Skin of body (tissue), 2 donors: ENCODE measurements around the gene SPOP. TPM values are rescaled to one million over a fixed set of nuclear protein-coding genes. Genes with fewer than 3 reads are reported as not detected.
"Not testable (repeated sequence)": the region's sequence is repeated elsewhere in the genome, so short reads cannot be mapped to it uniquely, and the experiment has no call there.

Experiments used
- DNase-seq: peaks from one replicate; lab custom pipeline; 2025; lab: John Stamatoyannopoulos, UW
- total RNA-seq: library from RNA; depleted of rRNA; stranded (reverse); fragments of >200 nt; gene quantifications from one replicate; pipeline ENCODE4 v1.2.3, GENCODE V29; 2014

Gene SPOP
- total RNA-seq, 1 donor from 2014 or later = 77.3 TPM

DNA sequence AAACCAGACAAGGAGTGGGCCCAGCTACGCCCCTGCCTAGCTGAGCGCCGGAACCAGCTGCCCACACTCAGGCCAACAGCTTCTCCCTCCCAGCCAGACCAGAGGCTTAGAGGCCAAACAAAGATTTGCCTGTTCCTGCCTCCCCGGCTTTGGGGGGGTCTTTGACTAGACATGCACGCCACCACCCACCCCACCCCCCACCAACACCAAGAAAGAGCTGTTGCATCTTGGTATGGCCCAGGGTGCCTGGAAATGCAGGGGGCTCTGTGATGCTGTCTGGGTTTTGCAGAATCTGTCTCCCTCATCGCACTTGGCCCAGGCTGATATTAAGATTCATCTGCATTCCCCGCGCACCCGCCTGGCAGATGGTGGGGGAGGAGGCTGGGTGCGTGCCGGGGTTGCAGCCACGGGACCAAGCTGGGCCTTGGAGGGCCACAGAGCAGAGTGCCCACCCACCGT, 103.5 kb downstream of the SPOP start:
- DNase-seq = no peak

DNA sequence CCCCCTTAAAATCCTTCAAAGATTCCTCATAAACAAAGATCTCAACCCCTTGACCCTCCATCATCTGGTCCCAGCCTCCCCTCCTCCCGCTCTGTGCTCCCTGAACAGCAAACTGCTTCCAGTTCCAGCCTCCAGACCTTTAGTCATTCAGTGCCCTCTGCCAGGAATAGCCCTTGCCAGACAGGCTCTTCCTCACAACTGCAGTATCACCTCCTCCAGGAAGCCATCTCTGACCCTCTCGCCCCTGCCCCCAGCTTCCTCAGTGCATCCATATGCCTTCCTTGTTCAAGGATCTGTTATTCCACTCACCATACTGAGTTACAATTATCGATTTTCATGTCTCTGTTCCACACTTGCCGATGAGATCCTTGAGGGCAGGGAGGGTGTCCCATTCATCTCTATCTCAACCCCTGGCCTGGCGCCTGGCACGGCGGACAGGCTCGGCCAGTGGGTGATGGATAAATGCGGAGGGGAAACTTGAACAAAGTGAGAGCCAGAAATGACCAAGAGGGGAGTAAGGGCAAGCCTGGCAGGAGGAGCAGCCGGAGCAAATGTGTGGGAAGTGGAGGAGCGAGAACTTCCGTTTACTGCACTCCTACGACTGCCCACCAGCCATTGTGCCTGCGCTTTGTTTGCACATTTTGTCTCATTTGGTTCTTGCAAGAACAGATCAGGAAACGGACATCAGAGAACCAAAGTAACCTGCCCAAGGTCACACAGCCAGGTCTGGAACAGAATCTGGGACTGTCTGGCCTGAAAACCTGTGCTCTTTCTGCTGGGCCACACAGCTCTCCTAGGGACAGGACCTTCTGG, 104.2 kb downstream of the SPOP start:
- no peak for DNase-seq

GRCh38 chr17:49572806-49573420, 105.0 kb downstream of the SPOP start:
- DNase-seq = no peak

DNA sequence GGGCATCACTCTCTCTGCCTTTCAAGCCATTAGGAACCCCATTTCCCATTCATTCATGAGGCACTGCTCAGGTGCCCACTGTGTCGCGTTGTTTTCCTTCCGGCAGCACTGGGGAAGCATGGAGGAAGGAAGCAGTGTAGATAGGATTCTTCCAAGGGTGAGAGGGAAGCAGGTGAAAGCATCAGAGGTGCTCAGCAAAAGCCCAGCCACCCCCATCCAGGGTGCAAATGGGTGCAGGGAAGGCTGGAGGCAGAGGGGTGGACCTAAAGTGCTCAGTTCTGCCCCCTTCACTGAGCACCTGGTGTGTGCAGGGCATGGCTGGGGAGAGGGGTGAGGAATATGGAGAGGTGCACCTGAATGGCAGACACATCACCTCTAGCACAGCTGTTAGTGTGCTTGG, 105.7 kb downstream of the SPOP start:
- DNase-seq = no peak

GRCh38 chr17:49571764-49572163, 106.1 kb downstream of the SPOP start:
- DNase-seq = no peak

DNA sequence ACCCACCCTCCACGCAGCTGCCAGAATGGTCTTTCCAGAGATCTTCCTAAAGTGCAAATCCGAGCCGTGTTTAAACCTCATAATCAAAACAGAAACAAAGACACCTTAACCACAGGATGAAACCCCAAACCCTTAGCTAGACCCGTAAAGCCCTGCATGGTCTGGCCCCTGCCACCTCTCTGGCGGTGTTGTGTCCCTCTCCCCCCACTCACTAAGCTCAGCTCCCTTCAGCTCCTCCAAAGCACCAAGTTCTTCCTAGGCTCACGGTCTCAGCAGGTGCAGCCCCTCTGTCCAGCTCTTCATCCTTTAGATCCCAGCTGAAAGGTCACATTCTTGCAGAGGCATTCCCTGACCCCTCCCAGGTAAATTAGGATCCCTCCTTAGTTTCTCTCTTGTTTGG, 106.6 kb downstream of the SPOP start:
- no peak for DNase-seq

GRCh38 chr17:49570540-49571242, 107.2 kb downstream of the SPOP start:
- no peak for DNase-seq

DNA sequence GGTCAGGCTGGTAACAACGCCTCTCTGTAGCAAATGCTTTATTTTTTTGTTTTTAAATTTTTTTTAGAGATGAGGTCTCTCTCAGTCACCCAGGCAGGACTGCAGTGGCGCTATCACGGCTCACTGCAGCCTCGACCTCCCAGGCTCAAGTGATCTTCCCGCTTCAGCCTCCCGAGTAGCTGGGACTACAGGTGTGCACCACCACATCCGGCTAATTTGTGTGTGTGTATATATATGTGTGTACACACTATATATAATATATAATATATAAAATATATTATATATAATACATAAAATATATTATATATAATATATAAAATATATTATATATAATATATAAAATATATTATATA, 109.2 kb downstream of the SPOP start:
- not testable (repeated sequence) for DNase-seq

- DNase-seq = peak; percentile 30
Observed at GRCh38 chr17:49567871-49568694, 109.8 kb downstream of the SPOP start.

DNA sequence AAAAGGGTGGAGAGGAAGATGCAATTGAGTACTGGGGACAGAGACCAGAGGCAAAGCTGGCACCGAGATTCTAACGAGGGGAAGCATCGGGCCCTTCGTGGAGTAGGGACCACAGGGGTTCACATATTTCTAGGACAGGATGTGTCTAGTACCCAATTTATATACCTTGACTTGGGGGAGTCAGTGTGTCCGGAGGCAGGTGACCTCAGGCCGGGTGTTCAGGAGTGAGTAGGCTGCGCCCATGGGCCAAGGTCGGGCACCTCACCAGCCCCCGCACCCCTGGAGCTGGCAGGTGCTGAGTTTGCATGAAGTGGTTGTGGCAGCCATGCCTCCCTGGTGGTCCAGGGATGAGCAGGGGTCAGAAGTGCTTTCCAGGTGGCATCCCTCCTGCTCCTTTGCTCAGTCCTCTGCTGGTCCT, 110.8 kb downstream of the SPOP start:
- DNase-seq = no peak

DNA sequence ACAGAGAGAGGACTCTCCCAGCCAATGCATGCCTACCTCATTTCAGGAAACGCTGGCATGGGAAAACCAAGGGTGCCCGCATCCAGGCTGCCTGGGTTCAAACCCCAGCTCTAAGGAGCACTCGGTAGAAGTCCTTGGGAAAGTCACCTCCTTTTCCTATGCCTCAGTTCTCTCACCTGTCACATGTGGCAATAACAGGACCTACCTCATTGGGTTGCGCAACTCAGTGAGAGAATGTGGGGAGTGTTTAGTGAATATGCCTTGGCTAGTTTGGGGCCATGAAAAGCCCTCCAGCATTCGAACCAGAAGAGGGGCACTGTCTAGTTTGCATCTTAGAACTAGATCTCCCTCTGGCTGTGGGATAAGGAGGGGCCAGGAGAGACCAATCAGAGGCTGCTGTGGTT, 111.2 kb downstream of the SPOP start:
- no peak for DNase-seq

DNA sequence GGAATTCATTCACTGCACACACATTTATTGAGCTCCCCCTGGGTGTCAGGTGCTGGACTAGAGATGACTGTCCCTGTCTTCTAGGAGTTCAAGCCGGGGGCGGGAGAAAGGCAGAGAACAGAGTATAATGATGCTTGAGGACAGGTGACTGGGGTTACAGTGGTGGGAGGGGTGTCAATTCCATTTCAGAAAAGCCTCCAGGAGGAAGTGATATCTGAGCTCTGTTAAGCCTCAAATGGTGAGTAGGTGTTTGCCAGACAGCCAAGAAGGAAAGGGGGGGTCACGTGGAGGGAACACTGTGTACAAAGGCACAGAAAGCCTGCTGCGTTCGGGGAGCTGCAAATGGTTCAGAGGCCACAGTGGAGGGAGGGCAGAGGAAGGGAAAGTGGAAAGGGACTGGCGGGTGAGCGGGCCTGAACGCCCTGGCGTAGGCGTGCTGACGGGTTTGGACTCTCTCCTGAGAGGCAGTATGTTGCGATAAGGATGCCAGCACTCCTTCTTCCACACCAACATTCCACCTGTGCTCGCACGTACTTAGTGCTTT, 111.9 kb downstream of the SPOP start:
- no peak for DNase-seq

DNA sequence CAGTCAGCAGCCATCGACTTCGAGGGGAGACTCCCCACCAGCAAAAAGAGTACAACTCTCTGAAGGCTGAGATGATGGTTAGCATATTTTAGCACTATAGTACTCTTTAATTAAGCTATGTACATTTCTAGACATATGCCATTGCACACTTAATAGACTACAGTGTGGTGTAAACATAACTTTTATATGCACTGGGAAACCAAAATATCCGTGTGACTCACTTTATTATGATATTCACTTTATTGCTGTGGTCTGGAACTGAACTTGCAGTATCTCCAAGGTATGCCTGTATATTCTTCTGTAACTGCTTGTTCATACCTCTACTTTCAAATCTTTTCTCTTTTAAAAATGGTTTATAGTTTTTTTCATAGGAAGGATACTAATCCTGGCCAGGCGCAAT, 113.3 kb downstream of the SPOP start:
- no peak for DNase-seq

DNA sequence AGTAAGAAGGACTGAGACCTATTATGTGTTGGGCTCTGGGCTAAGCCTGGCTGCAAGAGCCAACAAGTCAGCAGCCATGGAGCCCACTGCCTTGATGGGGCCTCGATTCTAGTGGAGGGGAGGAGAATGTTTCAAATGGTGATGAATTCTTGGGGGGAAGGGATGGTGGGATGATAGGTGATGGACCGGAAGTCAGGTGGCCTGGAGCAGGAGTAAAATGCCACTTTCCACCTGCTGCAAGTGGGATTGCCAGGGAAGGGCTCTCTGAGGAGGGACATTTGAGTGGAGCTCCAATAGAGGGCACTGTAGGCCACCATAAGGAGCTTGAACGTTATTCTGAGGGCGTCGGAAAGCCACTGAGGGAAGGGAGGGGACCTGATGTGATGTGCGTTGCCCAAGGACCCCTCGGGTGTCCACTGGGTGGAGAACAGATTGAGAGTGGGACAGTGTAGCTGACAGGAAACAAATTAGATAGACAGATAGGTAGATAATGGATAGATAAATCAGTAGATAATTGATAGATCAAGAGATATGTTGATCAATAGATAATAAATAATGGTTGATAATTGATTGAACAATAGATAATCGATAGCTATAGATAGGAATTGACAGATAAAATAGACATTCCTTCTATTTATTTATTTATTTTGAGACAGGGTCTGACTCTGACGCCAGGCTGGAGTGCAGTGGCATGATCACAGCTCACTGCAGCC, 120.4 kb downstream of the SPOP start:
- DNase-seq = no peak

- DNase-seq = peak; percentile 42
Observed at GRCh38 chr17:49556223-49556943, 121.5 kb downstream of the SPOP start.

DNA sequence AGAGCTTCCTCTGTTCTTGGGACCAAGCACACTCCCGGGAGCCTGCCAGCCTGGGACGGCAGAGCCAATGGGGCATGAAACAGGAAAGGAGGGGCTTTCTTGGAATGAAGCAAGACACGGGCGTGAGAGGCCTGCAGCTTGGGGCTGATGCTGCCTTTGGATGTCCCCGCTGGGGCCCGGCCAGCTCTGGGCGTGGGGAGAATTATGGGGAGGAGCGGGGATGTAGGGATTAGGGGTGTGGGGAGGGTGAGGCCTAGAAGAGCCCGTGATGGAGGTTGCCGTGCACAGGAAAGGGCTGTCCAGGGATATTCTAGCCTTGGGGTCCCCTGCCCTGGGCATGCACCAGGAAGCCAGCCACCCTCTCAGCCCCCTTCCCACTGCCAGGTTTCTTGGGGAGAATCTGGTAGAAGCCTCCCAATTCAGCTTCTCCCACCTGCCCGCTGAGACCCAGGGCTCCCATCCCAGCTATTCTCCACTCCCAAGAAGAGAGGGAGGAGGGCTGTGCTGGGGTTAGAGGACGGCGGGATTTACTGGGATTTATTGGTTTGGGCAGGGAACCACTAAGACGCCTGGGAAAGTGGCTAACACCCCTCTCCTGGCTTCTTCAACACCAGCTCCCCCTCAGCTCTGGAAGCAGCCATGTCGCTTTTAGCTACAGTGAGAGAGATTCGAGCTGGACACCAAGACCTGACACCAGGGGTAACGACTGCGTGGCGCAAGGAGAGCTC, 122.2 kb downstream of the SPOP start:
- no peak for DNase-seq

GRCh38 chr17:49554694-49555494, 123.0 kb downstream of the SPOP start:
- DNase-seq = no peak

- DNase-seq = no peak
Observed at GRCh38 chr17:49553676-49554335, 124.1 kb downstream of the SPOP start.
